H1 (cell line): ENCODE data around the gene ZNF581. TPM values are rescaled to one million over a fixed set of nuclear protein-coding genes. Genes with fewer than 3 reads are reported as not detected.

ENCODE experiments used
- EZH2 ChIP-seq: fragments of 200-600 bp; sonication (generic); IDR thresholded peaks from 2 replicates; pipeline ENCODE4 v1.7.1; 2012; ENCODE audit warnings: low read depth, mild to moderate bottlenecking, moderate library complexity, low read length, inconsistent platforms; ENCODE audit not compliant: severe bottlenecking
- FOSL1 ChIP-seq: IDR thresholded peaks from 2 replicates; pipeline ENCODE4 v1.6.1; 2011; ENCODE audit warnings: mild to moderate bottlenecking, low read depth, low read length, moderate library complexity; ENCODE audit not compliant: insufficient read depth
- SIN3A ChIP-seq, 2 experiments: IDR thresholded peaks in 1 of 2; conservative IDR thresholded peaks in 1 of 2; 2 replicates each; pipeline ENCODE4 v1.6.1; 2011 to 2012; ENCODE audit warnings: low read length in 2 of 2, improper control_type of control experiment in 1 of 2, low read depth in 1 of 2, mild to moderate bottlenecking in 1 of 2
- polyA plus RNA-seq, 7 experiments: library from polyadenylated mRNA; depleted of rRNA in 3 of 7; stranded (reverse) in 5 of 7; unstranded in 2 of 7; fragments of >200 nt in 5 of 7; fragments of 200-250 nt in 2 of 7; gene quantifications; 1 replicate in 5 of 7; 2 replicates in 1 of 7; 4 replicates in 1 of 7; pipeline versions ENCODE4 v1.2.1 to v1.2.3, GENCODE V29; 2011 to 2013; ENCODE audit warnings: missing spikeins in 2 of 7, mixed read lengths in 2 of 7
- total RNA-seq: library from RNA; stranded (reverse); fragmentation: NEBNext Ultra II Directional; extraction: Animal tissue kit (Norgen Biotek cat#: 25700); gene quantifications from 2 replicates; pipeline ENCODE4 v1.2.1, GENCODE V29; 2021

ZNF581 gene
- total and polyA plus RNA-seq, 2 of the 8 experiments (the other 6 are each of a cell fraction or from before 2014, with no cell fraction given): 73.0 to 76.1 TPM

DNA sequence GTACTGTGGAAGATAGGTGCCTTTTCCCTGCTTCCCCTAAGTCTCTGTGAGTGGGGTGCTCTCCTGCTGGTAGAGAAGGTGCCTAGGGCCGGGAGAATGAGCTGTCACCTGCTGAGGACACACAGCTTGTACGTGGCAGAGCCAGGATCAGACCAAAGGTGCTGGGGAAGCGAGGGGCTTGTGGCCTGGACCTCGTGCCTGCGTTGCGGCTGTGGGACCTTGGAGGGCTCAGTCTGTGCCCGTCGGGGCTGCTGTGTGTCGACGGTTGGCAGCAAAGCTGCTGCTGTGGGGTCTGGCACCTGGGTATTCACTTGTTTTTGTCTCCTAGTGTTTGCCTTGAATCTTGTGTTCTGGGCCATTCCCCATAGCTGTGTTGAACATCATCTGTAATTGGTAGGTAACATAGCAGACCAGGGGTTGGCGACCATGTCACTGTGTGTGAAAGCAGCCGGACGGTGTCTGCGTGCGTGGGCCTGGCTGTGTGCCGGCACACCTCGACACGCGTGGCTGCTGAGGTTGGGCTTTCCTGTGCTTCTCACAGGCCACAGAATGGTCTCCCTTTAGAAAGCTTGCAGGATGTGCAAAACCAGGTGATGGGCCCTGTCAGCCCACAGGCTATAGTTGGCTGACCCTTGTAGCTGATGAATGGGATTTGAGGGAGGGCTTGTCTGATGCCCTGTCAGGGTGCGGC lies 20.5 kb downstream of the ZNF581 start (continued):
- TF ChIP-seq SIN3A (conservative IDR thresholded peaks at IDR 0.05 in 1 of 2, IDR thresholded peaks at IDR 0.05 in 1 of 2; ENCODE audit: low read depth in 1 of 2, low read length in 2 of 2) (no peak), EZH2 (no peak), FOSL1 (no peak)
